Hematopoietic multipotent progenitor cell (in vitro differentiated cells): ENCODE data around the gene TMEM235. TPM values are rescaled to one million over a fixed set of nuclear protein-coding genes. Genes with fewer than 3 reads are reported as not detected.
"Not testable (repeated sequence)": the region's sequence is repeated elsewhere in the genome, so short reads cannot be mapped to it uniquely, and the experiment has no call there.

Experiments
- DNase-seq, 3 donors: peaks; one replicate each; pipeline ENCODE4 v3.0.0-alpha.2; 2011 to 2015; ENCODE audit warnings: low read depth in 2 of 3, low spot score in 2 of 3
- total RNA-seq: library from RNA; depleted of rRNA; stranded (reverse); fragments of >200 nt; gene quantifications from one replicate; pipeline ENCODE4 v1.2.3, GENCODE V29; 2012

TMEM235 gene
- total RNA-seq, 1 donor, result under 0.01 TPM

GRCh38 chr17:78214706-78215061 lies 16.7 kb upstream of the TMEM235 start:
- no peak for DNase-seq

GRCh38 chr17:78219396-78220150 lies 11.9 kb upstream of the TMEM235 start:
- no peak for DNase-seq

DNA sequence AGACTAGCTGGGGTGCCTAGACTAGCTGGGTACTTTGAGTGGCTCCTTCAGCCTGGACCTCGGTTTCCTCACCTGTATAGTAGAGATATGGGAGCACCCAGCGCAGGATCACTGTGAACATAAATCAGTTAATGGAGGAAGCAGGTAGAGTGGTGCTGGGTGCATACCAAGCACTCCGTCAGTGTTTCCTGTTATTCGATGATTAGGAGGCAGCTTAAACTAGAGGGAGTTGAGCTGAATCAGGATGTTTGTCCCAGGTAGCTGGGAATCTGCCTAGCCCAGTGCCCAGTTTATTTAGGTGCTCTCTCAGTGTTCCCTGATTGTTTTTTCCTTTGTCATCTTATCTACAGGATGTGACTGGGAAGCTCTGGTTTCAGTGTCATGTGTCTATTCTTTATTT lies 8.4 kb upstream of the TMEM235 start:
- peak in 1 of 3 donors; percentile 27 for DNase-seq

GRCh38 chr17:78223765-78224164 lies 7.7 kb upstream of the TMEM235 start:
- DNase-seq, result no peak

DNA sequence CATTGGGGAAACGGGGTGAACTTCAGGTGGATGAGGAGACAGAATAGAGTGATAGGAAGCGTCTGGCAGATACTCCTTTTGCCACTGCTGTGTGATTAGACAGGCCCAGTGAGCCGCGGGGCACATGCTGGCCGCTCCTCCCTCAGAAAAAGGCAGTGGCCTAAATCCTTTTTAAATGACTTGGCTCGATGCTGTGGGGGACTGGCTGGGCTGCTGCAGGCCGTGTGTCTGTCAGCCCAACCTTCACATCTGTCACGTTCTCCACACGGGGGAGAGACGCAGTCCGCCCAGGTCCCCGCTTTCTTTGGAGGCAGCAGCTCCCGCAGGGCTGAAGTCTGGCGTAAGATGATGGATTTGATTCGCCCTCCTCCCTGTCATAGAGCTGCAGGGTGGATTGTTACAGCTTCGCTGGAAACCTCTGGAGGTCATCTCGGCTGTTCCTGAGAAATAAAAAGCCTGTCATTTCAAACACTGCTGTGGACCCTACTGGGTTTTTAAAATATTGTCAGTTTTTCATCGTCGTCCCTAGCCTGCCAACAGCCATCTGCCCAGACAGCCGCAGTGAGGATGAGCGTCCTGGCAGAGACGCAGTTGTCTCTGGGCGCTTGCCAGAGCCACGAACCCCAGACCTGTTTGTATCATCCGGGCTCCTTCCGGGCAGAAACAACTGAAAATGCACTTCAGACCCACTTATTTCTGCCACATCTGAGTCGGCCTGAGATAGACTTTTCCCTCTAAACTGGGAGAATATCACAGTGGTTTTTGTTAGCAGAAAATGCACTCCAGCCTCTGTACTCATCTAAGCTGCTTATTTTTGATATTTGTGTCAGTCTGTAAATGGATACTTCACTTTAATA lies 7.0 kb upstream of the TMEM235 start:
- no peak for DNase-seq

- DNase-seq, result no peak
Observed at GRCh38 chr17:78225088-78225865, 6.2 kb upstream of the TMEM235 start.

- DNase-seq, result no peak
Observed at GRCh38 chr17:78226055-78226758, 5.2 kb upstream of the TMEM235 start.

GRCh38 chr17:78226759-78227454 lies 4.5 kb upstream of the TMEM235 start:
- DNase-seq, result peak in 2 of 3 donors; percentile 49 to 55

DNA sequence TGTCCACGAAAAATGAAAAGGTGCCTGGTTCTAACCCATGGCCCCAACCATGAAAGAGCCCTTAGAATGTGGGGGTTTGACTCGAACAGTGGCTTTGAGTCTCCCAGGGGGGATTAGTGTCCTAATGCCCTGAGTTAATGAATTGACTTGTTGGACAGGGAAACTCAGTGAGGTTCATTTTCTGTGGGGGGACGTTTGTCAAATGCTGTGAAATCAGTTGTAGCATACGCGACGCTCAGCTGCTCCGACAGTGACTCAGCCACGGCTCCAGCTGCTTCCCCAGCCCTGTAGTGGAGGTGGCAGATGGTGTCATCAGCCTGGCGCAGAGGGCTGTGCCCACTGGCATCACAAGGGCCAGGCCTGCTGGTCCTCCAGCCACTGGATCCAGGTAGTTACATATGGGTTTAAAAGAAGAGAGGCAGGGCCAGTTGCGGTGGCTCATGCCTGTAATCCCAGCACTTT lies 3.9 kb upstream of the TMEM235 start:
- peak in 2 of 3 donors; percentile 73 to 79 for DNase-seq

GRCh38 chr17:78228176-78228575 lies 3.3 kb upstream of the TMEM235 start:
- no peak for DNase-seq

- no peak for DNase-seq
Observed at GRCh38 chr17:78230252-78230962, 1.0 kb upstream of the TMEM235 start.

- peak in 1 of 3 donors; percentile 37 for DNase-seq
Observed at GRCh38 chr17:78231991-78232858, 794 bp downstream of the TMEM235 start.

- no peak for DNase-seq
Observed at GRCh38 chr17:78232859-78233173, 1.4 kb downstream of the TMEM235 start.

- DNase-seq, result no peak
Observed at GRCh38 chr17:78233678-78234077, 2.2 kb downstream of the TMEM235 start.

GRCh38 chr17:78234261-78234865 lies 2.9 kb downstream of the TMEM235 start:
- DNase-seq, result no peak

GRCh38 chr17:78235022-78235421 lies 3.6 kb downstream of the TMEM235 start:
- DNase-seq, result not testable (repeated sequence)

- no peak for DNase-seq
Observed at GRCh38 chr17:78235885-78236284, 4.5 kb downstream of the TMEM235 start.
